ENCODE results near the gene VSIR. TPM values are rescaled to one million over a fixed set of nuclear protein-coding genes. Genes with fewer than 3 reads are reported as not detected.
A peak's percentile ranks its signal among the peaks of the same experiment; 100 is the strongest.

Gene VSIR
- total and polyA plus RNA-seq, 10 donors = 34.5 to 512 (median 299) TPM

DNA sequence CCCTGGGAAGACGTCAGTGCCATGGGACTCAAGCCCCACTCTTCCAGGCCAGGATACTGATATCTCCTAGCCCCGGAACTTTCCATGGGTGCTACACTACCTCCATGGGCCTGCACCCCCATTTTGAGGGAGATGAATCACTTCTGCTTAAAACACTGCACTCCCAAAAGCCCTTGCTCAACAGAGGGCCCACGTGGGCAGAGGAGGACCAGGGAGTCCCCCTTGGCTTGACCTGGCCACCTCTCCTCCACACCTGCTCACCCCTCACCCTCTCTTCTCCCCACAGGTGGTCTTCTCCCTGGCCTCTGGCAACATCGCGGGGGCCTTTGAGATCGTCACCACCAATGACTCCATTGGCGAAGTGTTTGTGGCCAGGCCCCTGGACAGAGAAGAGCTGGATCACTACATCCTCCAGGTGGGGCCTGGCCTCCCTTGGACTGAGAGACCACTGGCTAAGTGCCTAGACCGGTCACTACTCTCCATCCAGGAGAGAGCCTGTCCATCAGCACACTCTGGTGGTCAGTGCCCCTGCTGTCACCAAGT, 33.9 kb downstream of the VSIR start:
- 81 to 96% (median 91%) methylated on average over 6 to 8 of the region's 8 CpGs for WGBS, 5 donors
- peak; percentile 70 for DNase-seq
- Histone ChIP-seq H3K4me3 (no peak overlapping the region), H3K4me1 (peaks cover 43 to 100% (median 93%) of the 10 kb centered on the region in 6 donors), H3K27ac (peak overlapping the region in 5 of 8 donors; percentile 15 to 98 (median 95)), H3K36me3 (peaks cover 0 to 5% (median 0%) of the 10 kb centered on the region in 6 donors), H3K9me3 (peaks cover 0 to 5% (median 0%) of the 10 kb centered on the region in 8 donors), H3K27me3 (replicated peaks in 1 of 7) (no peaks in the 10 kb centered on the region)
- TF ChIP-seq CTCF (IDR thresholded peaks at IDR 0.05 in 8 of 11, conservative IDR thresholded peaks at IDR 0.05 in 3 of 11) (no peak), POLR2AphosphoS5 (IDR thresholded peaks at IDR 0.05) (peak in 1 of 3 donors; percentile 7)
- intact Hi-C loops (cut with DNase I; ENCODE audit: low total_unique reads) = no loop called here

DNA sequence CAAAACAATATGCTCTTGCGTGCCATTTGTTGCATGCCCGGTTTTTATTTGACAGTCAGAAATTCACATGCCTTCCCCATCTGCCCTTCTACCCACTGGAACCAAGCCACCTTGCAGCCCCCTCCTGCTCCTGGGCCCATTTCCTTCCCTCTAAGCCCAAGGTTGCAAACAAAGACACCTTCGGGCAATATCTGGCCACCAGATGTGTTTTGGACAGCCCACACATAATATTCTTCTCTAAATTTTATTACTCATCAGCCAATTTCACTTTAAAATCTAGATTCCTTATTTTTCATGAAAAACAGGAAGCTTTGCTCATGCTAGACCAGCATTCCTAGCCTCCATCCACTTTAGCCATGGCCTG, 35.5 kb downstream of the VSIR start:
- DNase-seq = no peak
- peak overlapping the region; percentile 1 to 98 (median 90) for H3K27ac ChIP-seq
- intact Hi-C loops (cut with DNase I; ENCODE audit: low total_unique reads) = no loop called here
- peaks cover 0 to 5% (median 0%) of the 10 kb centered on the region in 8 donors for H3K9me3 ChIP-seq
- peaks cover 43 to 100% (median 90%) of the 10 kb centered on the region in 6 donors for H3K4me1 ChIP-seq
- peaks cover 0 to 5% (median 0%) of the 10 kb centered on the region in 6 donors for H3K36me3 ChIP-seq
- no peaks in the 10 kb centered on the region for H3K27me3 ChIP-seq (replicated peaks in 1 of 7)
- no peak for TF ChIP-seq POLR2AphosphoS5 (IDR thresholded peaks at IDR 0.05)
- TF ChIP-seq POLR2A (IDR thresholded peaks at IDR 0.05) = no peak
- TF ChIP-seq CTCF (IDR thresholded peaks at IDR 0.05 in 8 of 11, conservative IDR thresholded peaks at IDR 0.05 in 3 of 11) = no peak
- WGBS, 5 donors = 23 to 43% (median 30%) methylated on average over 3 of the region's 3 CpGs
- no peak overlapping the region for H3K4me3 ChIP-seq

DNA sequence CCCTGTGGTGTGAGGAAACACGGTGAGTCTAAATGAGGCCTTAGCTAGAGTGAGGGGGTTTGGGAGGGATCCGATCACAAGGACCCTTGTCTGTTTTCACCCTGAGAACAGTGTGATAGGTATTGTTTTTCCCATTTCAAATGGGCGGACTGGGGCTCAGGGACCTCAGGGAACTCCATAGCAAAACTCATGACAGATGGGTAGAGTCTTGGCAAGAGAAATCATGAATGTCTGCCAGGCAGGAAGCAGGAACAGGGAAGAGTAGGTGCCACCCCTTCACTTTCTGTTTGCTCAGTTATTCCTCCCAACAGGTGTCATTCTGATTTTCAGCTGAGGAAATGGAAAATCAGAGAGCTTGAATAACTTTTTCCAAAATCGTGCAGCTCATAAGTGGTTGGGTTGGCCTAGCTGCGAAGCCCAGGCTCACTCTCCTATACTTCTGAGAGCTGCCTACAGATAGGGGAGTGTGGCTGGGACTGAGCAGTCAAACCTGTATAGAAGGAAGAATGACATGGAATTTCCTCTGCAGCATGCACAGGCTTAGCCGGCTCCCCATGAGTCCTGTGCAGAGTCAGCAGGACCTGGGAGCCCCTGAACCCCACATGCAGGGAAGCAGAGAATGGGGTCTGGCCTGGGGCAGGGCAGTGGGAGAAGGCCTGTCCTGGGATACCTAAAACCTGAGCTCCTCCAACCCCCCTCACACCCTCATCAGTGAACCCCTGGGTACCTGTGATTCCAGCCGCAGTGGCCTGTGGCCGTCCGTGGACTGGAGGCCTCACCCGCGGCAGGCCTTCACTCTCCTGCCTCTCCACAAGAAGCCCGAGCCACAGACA, 36.1 kb downstream of the VSIR start:
- Histone ChIP-seq H3K36me3 (peaks cover 0 to 5% (median 0%) of the 10 kb centered on the region in 6 donors), H3K27me3 (replicated peaks in 1 of 7) (no peaks in the 10 kb centered on the region), H3K27ac (peak overlapping the region; percentile 81 to 98 (median 90)), H3K4me3 (peak overlapping the region in 1 of 8 donors; percentile 47), H3K9me3 (no peaks in the 10 kb centered on the region), H3K4me1 (peaks cover 42 to 99% (median 89%) of the 10 kb centered on the region in 6 donors)
- intact Hi-C loops (cut with DNase I; ENCODE audit: low total_unique reads) = no loop called here
- 53 to 66% (median 58%) methylated on average over 12 of the region's 12 CpGs for WGBS, 5 donors
- DNase-seq = no peak
- TF ChIP-seq POLR2AphosphoS5 (IDR thresholded peaks at IDR 0.05) (no peak), CTCF (IDR thresholded peaks at IDR 0.05 in 8 of 11, conservative IDR thresholded peaks at IDR 0.05 in 3 of 11) (no peak), POLR2A (IDR thresholded peaks at IDR 0.05) (no peak)

- Histone ChIP-seq H3K4me1 (peaks cover 40 to 99% (median 88%) of the 10 kb centered on the region in 6 donors), H3K36me3 (peaks cover 0 to under 1% (median 0%) of the 10 kb centered on the region in 6 donors), H3K27ac (peak overlapping the region; percentile 81 to 98 (median 90)), H3K4me3 (peak overlapping the region in 1 of 8 donors; percentile 47), H3K9me3 (no peaks in the 10 kb centered on the region), H3K27me3 (replicated peaks in 1 of 7) (no peaks in the 10 kb centered on the region)
- intact Hi-C loops (cut with DNase I; ENCODE audit: low total_unique reads) = no loop called here
- TF ChIP-seq CTCF (IDR thresholded peaks at IDR 0.05 in 8 of 11, conservative IDR thresholded peaks at IDR 0.05 in 3 of 11) (no peak), POLR2AphosphoS5 (IDR thresholded peaks at IDR 0.05) (no peak), POLR2A (IDR thresholded peaks at IDR 0.05) (no peak)
- 60 to 75% (median 74%) methylated on average over 2 of the region's 2 CpGs for WGBS, 5 donors
- no peak for DNase-seq
Observed at GRCh38 chr10:71736570-71736952, 36.8 kb downstream of the VSIR start.
